ENCODE measurements around the gene TBC1D13. TPM values are rescaled to one million over a fixed set of nuclear protein-coding genes. Genes with fewer than 3 reads are reported as not detected.

Gene TBC1D13
- total RNA-seq, 6 experiments from 2014 or later, result 28.0 to 34.7 (median 30.3) TPM

- H3K4me3 Mint-ChIP-seq, result no peak overlapping the region
- no peaks in the 10 kb centered on the region; the same call in none of the 2 replicates for H3K27me3 Mint-ChIP-seq (ENCODE audit: insufficient read depth)
- TF ChIP-seq CTCF (IDR thresholded peaks at IDR 0.05), result no peak
- no peaks in the 10 kb centered on the region for H3K9me3 Mint-ChIP-seq
- no peak overlapping the region for H3K27ac Mint-ChIP-seq
- no peaks in the 10 kb centered on the region for H3K36me3 Mint-ChIP-seq (ENCODE audit: low read depth)
- peaks cover 15% of the 10 kb centered on the region for H3K4me1 Mint-ChIP-seq (ENCODE audit: low read depth)
- DNase-seq, result no peak
Observed at GRCh38 chr9:128768606-128769005, 18.4 kb upstream of the TBC1D13 start.

- H3K27me3 Mint-ChIP-seq (ENCODE audit: insufficient read depth), result no peaks in the 10 kb centered on the region; the same call in none of the 2 replicates
- H3K36me3 Mint-ChIP-seq (ENCODE audit: low read depth), result no peaks in the 10 kb centered on the region; the same call in 1 of the 2 replicates
- peaks cover 15% of the 10 kb centered on the region for H3K4me1 Mint-ChIP-seq (ENCODE audit: low read depth)
- peaks cover under 1% of the 10 kb centered on the region; the same call in 1 of the 2 replicates for H3K9me3 Mint-ChIP-seq
- TF ChIP-seq CTCF (IDR thresholded peaks at IDR 0.05), result no peak
- peak overlapping the region; percentile 96 for H3K4me3 Mint-ChIP-seq
- DNase-seq, result no peak
- H3K27ac Mint-ChIP-seq, result peak overlapping the region; percentile 92
Observed at GRCh38 chr9:128770286-128771030, 16.6 kb upstream of the TBC1D13 start.

- no peak for DNase-seq
Observed at GRCh38 chr9:128771094-128771721, 15.8 kb upstream of the TBC1D13 start.

GRCh38 chr9:128771745-128772519 lies 15.1 kb upstream of the TBC1D13 start, which contains the start of gene ZER1:
TSS of gene ZER1 (minus strand) at chr9:128771927. CDS start at chr9:128755565, 16,362 bp downstream.
- DNase-seq, result peak; percentile 75
- Mint-ChIP-seq H3K4me1 (ENCODE audit: low read depth) (peaks cover 15% of the 10 kb centered on the region), H3K9me3 (peaks cover 9% of the 10 kb centered on the region; the same call in 1 of the 2 replicates), H3K36me3 (ENCODE audit: low read depth) (no peaks in the 10 kb centered on the region; the same call in 1 of the 2 replicates), H3K27ac (peak within 1 kb of the TSS; percentile 92), H3K27me3 (ENCODE audit: insufficient read depth) (no peaks in the 10 kb centered on the region; the same call in 1 of the 2 replicates), H3K4me3 (peak within 1 kb of the TSS; percentile 96)
- TF ChIP-seq CTCF (IDR thresholded peaks at IDR 0.05), result no peak

More at GRCh38 chr9:128771094-128771721, 15.8 kb upstream of the TBC1D13 start:
- Mint-ChIP-seq H3K27ac (peak overlapping the region; percentile 92), H3K27me3 (ENCODE audit: insufficient read depth) (no peaks in the 10 kb centered on the region; the same call in none of the 2 replicates), H3K4me3 (peak overlapping the region; percentile 96), H3K9me3 (peaks cover 8% of the 10 kb centered on the region; the same call in 1 of the 2 replicates), H3K4me1 (ENCODE audit: low read depth) (peaks cover 15% of the 10 kb centered on the region), H3K36me3 (ENCODE audit: low read depth) (no peaks in the 10 kb centered on the region; the same call in 1 of the 2 replicates)
- TF ChIP-seq CTCF (IDR thresholded peaks at IDR 0.05), result no peak

GRCh38 chr9:128773049-128773448 lies 14.0 kb upstream of the TBC1D13 start:
- no peaks in the 10 kb centered on the region; the same call in 1 of the 2 replicates for H3K27me3 Mint-ChIP-seq (ENCODE audit: insufficient read depth)
- H3K36me3 Mint-ChIP-seq (ENCODE audit: low read depth), result no peaks in the 10 kb centered on the region; the same call in 1 of the 2 replicates
- H3K4me3 Mint-ChIP-seq, result no peak overlapping the region
- H3K4me1 Mint-ChIP-seq (ENCODE audit: low read depth), result peaks cover 15% of the 10 kb centered on the region
- no peak for TF ChIP-seq CTCF (IDR thresholded peaks at IDR 0.05)
- DNase-seq, result no peak
- peaks cover 9% of the 10 kb centered on the region; the same call in 1 of the 2 replicates for H3K9me3 Mint-ChIP-seq
- H3K27ac Mint-ChIP-seq, result peak overlapping the region; percentile 45
